DND-41 (cell line): ENCODE results near the gene SERPINC1.

ENCODE experiments used
- ATAC-seq: fragments of 200-7000 bp; cut with Tn5 transposase; 3 replicates; pipeline ENCODE4 v1.9.1; 2021; ENCODE audit warnings: low read depth; ENCODE audit not compliant: insufficient read depth
- DNase-seq: peaks from one replicate; pipeline ENCODE4 v3.0.0-alpha.2; 2020
- H2AFZ ChIP-seq: 2 replicates; pipeline ENCODE4 v1.6.0; 2012; ENCODE audit warnings: low read depth, low read length
- H3K27ac ChIP-seq: 2 replicates; pipeline ENCODE4 v1.5.1; 2012; ENCODE audit warnings: low read length, inconsistent platforms
- H3K27me3 ChIP-seq: fragments of 200-600 bp; sonication (generic); 2 replicates; pipeline ENCODE4 v1.6.0; 2012; ENCODE audit warnings: low read length, mild to moderate bottlenecking, inconsistent platforms; ENCODE audit not compliant: insufficient read depth, poor library complexity
- H3K36me3 ChIP-seq: 2 replicates; pipeline ENCODE4 v1.5.1; 2012; ENCODE audit warnings: low read length, inconsistent platforms; ENCODE audit not compliant: insufficient read depth
- H3K4me1 ChIP-seq: 2 replicates; pipeline ENCODE4 v1.5.1; 2012; ENCODE audit warnings: mild to moderate bottlenecking, low read length; ENCODE audit not compliant: insufficient read depth
- H3K4me2 ChIP-seq: 2 replicates; pipeline ENCODE4 v1.6.0; 2012; ENCODE audit warnings: mild to moderate bottlenecking, moderate library complexity, low read length, inconsistent platforms; ENCODE audit not compliant: insufficient read depth
- H3K4me3 ChIP-seq, 2 experiments: fragments of 200-600 bp in 1 of 2; shearing (Covaris generic) in 1 of 2; 2 replicates each; pipeline ENCODE4 v1.5.1; 2012 to 2016; ENCODE audit warnings: inconsistent platforms in 2 of 2, low read length in 2 of 2, mild to moderate bottlenecking in 2 of 2, low read depth in 1 of 2, moderate library complexity in 1 of 2
- H3K79me2 ChIP-seq: 2 replicates; pipeline ENCODE4 v1.6.0; 2012; ENCODE audit warnings: low read length, inconsistent platforms; ENCODE audit not compliant: insufficient read depth
- H3K9ac ChIP-seq: 2 replicates; pipeline ENCODE4 v1.6.0; 2012; ENCODE audit warnings: low read depth, mild to moderate bottlenecking, inconsistent platforms, low read length, moderate library complexity
- H3K9me3 ChIP-seq: 2 replicates; pipeline ENCODE4 v1.5.1; 2012; ENCODE audit warnings: low read length, moderate library complexity, mild to moderate bottlenecking, inconsistent platforms; ENCODE audit not compliant: insufficient read depth, severe bottlenecking
- H4K20me1 ChIP-seq: 2 replicates; pipeline ENCODE4 v1.6.0; 2012; ENCODE audit warnings: low read length; ENCODE audit not compliant: insufficient read depth
- EZH2 ChIP-seq: IDR thresholded peaks from 3 replicates; pipeline ENCODE4 v1.6.1; 2012; ENCODE audit warnings: borderline replicate concordance, low read depth, mild to moderate bottlenecking, moderate library complexity, low read length, inconsistent platforms; ENCODE audit not compliant: severe bottlenecking
- TF ChIP-seq, protein P1 (sequence below): IDR thresholded peaks from 2 replicates; pipeline ENCODE4 v1.5.1; 2012; ENCODE audit warnings: borderline replicate concordance, low read length, moderate library complexity, mild to moderate bottlenecking; ENCODE audit not compliant: poor library complexity, severe bottlenecking; ENCODE audit errors: extremely low read depth

The SERPINC1 gene

DNA sequence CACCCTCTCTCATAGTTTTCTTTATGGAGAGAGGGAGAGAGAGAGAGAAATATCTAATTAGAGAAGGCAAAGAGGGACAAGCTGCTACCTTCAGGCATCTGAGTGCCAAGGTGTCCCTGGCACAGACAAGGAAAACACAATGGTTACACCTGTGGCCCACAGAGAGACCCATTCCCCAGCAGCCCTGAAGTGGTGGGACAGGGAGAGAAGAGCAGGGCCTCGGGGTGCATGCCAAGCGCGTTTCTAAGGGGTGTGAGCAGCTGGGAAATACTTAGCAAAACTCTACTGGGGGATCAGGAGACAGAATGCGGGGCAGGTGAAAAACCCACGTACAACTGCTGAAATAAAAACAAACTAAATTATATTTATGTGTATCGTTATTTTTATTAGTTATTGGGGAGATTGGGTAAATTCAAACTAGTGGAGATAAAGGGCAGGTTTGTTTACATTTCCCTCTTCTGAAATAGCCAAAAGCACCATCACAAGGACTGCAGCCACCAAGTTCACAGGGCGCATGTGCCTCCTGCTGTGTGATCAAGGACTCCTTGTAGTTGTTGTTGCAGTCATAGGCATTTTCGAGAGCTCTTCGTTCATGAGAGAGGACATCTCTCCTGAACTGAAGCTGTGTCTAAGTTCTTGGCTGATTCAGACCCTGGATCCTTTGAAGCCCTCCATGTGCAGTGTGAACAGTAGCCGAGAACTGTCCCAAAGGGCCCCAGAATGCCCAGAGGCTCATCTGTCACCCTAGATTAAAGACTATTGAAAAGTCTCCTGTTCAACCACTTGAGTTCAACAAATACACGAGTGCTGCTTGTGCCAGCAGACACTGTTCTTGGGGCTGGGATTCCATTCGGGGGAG lies 737 bp upstream of the SERPINC1 start:
- no peaks in the 10 kb centered on the region for H3K36me3 ChIP-seq
- no peak overlapping the region for H3K27ac ChIP-seq
- no peaks in the 10 kb centered on the region for H3K27me3 ChIP-seq
- no peaks in the 10 kb centered on the region for H4K20me1 ChIP-seq
- H3K9me3 ChIP-seq: no peaks in the 10 kb centered on the region
- no peaks in the 10 kb centered on the region for H3K79me2 ChIP-seq
- H2AFZ ChIP-seq: no peak overlapping the region
- no peak overlapping the region for H3K9ac ChIP-seq
- no peak for TF ChIP-seq EZH2
- TF ChIP-seq, protein P1, sequence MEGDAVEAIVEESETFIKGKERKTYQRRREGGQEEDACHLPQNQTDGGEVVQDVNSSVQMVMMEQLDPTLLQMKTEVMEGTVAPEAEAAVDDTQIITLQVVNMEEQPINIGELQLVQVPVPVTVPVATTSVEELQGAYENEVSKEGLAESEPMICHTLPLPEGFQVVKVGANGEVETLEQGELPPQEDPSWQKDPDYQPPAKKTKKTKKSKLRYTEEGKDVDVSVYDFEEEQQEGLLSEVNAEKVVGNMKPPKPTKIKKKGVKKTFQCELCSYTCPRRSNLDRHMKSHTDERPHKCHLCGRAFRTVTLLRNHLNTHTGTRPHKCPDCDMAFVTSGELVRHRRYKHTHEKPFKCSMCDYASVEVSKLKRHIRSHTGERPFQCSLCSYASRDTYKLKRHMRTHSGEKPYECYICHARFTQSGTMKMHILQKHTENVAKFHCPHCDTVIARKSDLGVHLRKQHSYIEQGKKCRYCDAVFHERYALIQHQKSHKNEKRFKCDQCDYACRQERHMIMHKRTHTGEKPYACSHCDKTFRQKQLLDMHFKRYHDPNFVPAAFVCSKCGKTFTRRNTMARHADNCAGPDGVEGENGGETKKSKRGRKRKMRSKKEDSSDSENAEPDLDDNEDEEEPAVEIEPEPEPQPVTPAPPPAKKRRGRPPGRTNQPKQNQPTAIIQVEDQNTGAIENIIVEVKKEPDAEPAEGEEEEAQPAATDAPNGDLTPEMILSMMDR: no peak
- no peaks in the 10 kb centered on the region for H3K4me1 ChIP-seq
- H3K4me3 ChIP-seq: no peak overlapping the region
- H3K4me2 ChIP-seq: no peak overlapping the region
- ATAC-seq (no peak), DNase-seq (no peak)

DNA sequence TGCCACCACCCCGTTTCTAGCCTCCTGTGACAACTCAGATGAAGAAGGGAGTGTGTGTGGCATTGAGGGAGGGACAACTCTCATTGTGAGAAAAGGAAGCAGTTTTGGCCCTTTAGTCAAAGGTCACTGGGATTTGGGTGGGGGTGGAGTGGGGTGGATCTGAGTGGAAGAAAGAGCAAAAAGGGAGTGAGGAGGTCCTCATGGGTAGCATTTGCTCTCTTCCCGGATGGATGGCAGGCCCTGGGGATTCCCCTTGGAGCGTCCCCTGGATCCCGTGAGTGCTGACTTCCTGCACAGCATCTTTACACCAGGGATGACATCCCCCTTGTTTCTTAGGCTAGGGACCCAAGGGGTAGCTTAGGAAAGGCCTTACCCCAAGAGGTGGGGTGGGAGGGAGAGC lies 460 bp downstream of the SERPINC1 start:
- no peak for DNase-seq
- no peaks in the 10 kb centered on the region for H3K9me3 ChIP-seq
- H3K27me3 ChIP-seq: no peaks in the 10 kb centered on the region
- H3K36me3 ChIP-seq: no peaks in the 10 kb centered on the region
- H4K20me1 ChIP-seq: no peaks in the 10 kb centered on the region
- no peak overlapping the region for H3K27ac ChIP-seq
- H3K9ac ChIP-seq: no peak overlapping the region
- no peaks in the 10 kb centered on the region for H3K79me2 ChIP-seq
- H3K4me1 ChIP-seq: no peaks in the 10 kb centered on the region
- no peak overlapping the region for H3K4me3 ChIP-seq
- TF ChIP-seq, protein P1: no peak
- TF ChIP-seq EZH2: no peak
- H2AFZ ChIP-seq: no peak overlapping the region
- H3K4me2 ChIP-seq: no peak overlapping the region
- no peak for ATAC-seq

DNA sequence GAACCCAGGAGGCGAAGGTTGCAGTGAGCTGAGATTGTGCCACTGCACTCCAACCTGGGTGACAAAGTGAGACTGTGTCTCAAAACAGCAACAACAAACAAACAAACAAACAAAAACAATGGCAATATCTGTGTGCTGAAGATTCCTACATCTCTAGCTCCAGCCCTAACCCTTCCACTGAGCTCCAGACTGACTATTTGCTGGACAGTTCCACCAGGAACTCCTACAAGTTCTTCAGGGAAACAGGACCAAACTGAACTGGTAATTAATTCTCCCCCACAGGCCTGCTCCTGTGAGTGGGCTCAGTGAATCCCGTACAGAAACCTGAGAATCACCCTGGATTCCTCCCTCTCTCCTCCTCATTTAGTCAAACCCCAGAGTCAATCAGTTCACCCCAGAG lies 1.5 kb downstream of the SERPINC1 start:
- Histone ChIP-seq H3K79me2 (no peaks in the 10 kb centered on the region), H3K9ac (no peak overlapping the region), H4K20me1 (no peaks in the 10 kb centered on the region), H3K27ac (no peak overlapping the region), H3K4me3 (no peak overlapping the region), H3K36me3 (no peaks in the 10 kb centered on the region), H3K4me1 (no peaks in the 10 kb centered on the region), H3K27me3 (no peaks in the 10 kb centered on the region), H3K9me3 (no peaks in the 10 kb centered on the region), H3K4me2 (no peak overlapping the region), H2AFZ (no peak overlapping the region)
- no peak for TF ChIP-seq EZH2
- TF ChIP-seq, protein P1: no peak
- ATAC-seq: no peak
- no peak for DNase-seq
